HCT116 (cell line): ENCODE data around the gene COL4A1. TPM values are rescaled to one million over a fixed set of nuclear protein-coding genes. Genes with fewer than 3 reads are reported as not detected.

ENCODE experiments used
- ATAC-seq: fragments of 200-7000 bp; cut with Tn5 transposase; 2 replicates; pipeline ENCODE4 v1.9.1; 2020; ENCODE audit warnings: mild to moderate bottlenecking, moderate library complexity
- BruUV-seq: library from RNA; stranded (reverse); fragments of 400-500 nt; replicated peaks from 2 replicates; lab custom pipeline; 2021; lab: Mats Ljungman, UMichigan
- CTCF ChIA-PET: fragments of 300-600 bp; sonication (Branson Sonifier 250); formaldehyde crosslinking; loops from one replicate; lab custom pipeline; 2021; ENCODE audit warnings: antibody characterized with exemption; lab: Charles Lee
- POLR2A ChIA-PET: fragments of 300-600, 350-600 bp; sonication (Branson Sonifier 250); formaldehyde crosslinking; loops from one replicate; lab custom pipeline; 2021; ENCODE audit warnings: antibody characterized with exemption; lab: Charles Lee
- RAD21 ChIA-PET, 2 experiments: fragments of 300-600 bp; sonication (Branson Sonifier 250); formaldehyde crosslinking; loops; one replicate each; lab custom pipeline; 2023; ENCODE audit warnings: low total read pairs in 2 of 2; ENCODE audit not compliant: uncharacterized antibody in 2 of 2, unreplicated experiment in 2 of 2, low non-redundant PET in 1 of 2; lab: Charles Lee
- DNase-seq: peaks from one replicate; pipeline ENCODE4 v3.0.0-alpha.2; 2010; ENCODE audit warnings: low read depth, low spot score
- H2AFZ ChIP-seq: fragments of 200-600 bp; shearing (Covaris generic), sonication (generic); 2 replicates; pipeline ENCODE4 v1.6.1; 2017; ENCODE audit warnings: low read depth, mixed run types, mixed read lengths, antibody characterized with exemption, low read length; ENCODE audit not compliant: poor library complexity, severe bottlenecking
- H3K27ac ChIP-seq: 2 replicates; pipeline ENCODE4 v1.5.1; 2012; ENCODE audit warnings: low read depth, low read length
- H3K27me3 ChIP-seq: fragments of 200-600 bp; sonication (generic); 2 replicates; pipeline ENCODE4 v1.6.1; 2016; ENCODE audit warnings: mixed run types, low read length, mixed read lengths; ENCODE audit not compliant: insufficient read depth
- H3K36me3 ChIP-seq, 2 experiments: fragments of 200-500 bp in 1 of 2; fragments of 200-600 bp in 1 of 2; sonication (Bioruptor generic) in 1 of 2; sonication (generic) in 1 of 2; 2 replicates each; pipeline versions ENCODE4 v1.5.1 to v1.6.1; 2014 to 2016; ENCODE audit warnings: low read length in 2 of 2, inconsistent platforms in 1 of 2, mixed read lengths in 1 of 2, mixed run types in 1 of 2; ENCODE audit not compliant: insufficient read depth in 2 of 2, control insufficient read depth in 1 of 2
- H3K4me1 ChIP-seq, 2 experiments: fragments of 200-600 bp in 1 of 2; sonication (generic) in 1 of 2; 2 replicates each; pipeline versions ENCODE4 v1.5.1 to v1.6.1; 2012 to 2017; ENCODE audit warnings: low read length in 2 of 2, inconsistent platforms in 1 of 2, mild to moderate bottlenecking in 1 of 2, mixed read lengths in 1 of 2, mixed run types in 1 of 2, moderate library complexity in 1 of 2; ENCODE audit not compliant: insufficient read depth in 2 of 2, control insufficient read depth in 1 of 2
- H3K4me2 ChIP-seq: fragments of 200-600 bp; sonication (generic); 2 replicates; pipeline ENCODE4 v1.6.1; 2017; ENCODE audit warnings: mixed run types, low read length, mixed read lengths
- H3K4me3 ChIP-seq, 2 experiments: fragments of 200-600 bp in 1 of 2; sonication (generic) in 1 of 2; replicated peaks in 1 of 2; 2 replicates each; pipeline ENCODE4 v1.5.1; 2011 to 2016; ENCODE audit warnings: low read length in 2 of 2, control low read depth in 1 of 2, low read depth in 1 of 2, mild to moderate bottlenecking in 1 of 2, mixed read lengths in 1 of 2, mixed run types in 1 of 2
- H3K79me2 ChIP-seq: fragments of 200-600 bp; sonication (generic); 2 replicates; pipeline ENCODE4 v1.6.1; 2017; ENCODE audit warnings: mild to moderate bottlenecking, mixed run types, low read length, moderate library complexity, mixed read lengths; ENCODE audit not compliant: insufficient read depth
- H3K9ac ChIP-seq: fragments of 200-600 bp; sonication (generic); 2 replicates; pipeline ENCODE4 v1.6.1; 2016; ENCODE audit warnings: low read length, mixed read lengths
- H3K9me2 ChIP-seq: fragments of 200-600 bp; sonication (generic), shearing (Covaris generic); 2 replicates; pipeline ENCODE4 v1.6.1; 2017; ENCODE audit warnings: mixed run types, mild to moderate bottlenecking, moderate library complexity; ENCODE audit not compliant: insufficient read depth
- H3K9me3 ChIP-seq, 2 experiments: fragments of 200-500 bp in 1 of 2; fragments of 200-600 bp in 1 of 2; sonication (Bioruptor generic) in 1 of 2; sonication (generic) in 1 of 2; 2 replicates each; pipeline ENCODE4 v1.6.1; 2014 to 2017; ENCODE audit warnings: low read length in 2 of 2, mixed read lengths in 2 of 2, inconsistent platforms in 1 of 2, low read depth in 1 of 2, mild to moderate bottlenecking in 1 of 2, mixed run types in 1 of 2, moderate library complexity in 1 of 2; ENCODE audit not compliant: control insufficient read depth in 1 of 2, insufficient read depth in 1 of 2
- H4K20me1 ChIP-seq: fragments of 200-600 bp; sonication (generic), shearing (Covaris generic); 2 replicates; pipeline ENCODE4 v1.6.1; 2017; ENCODE audit warnings: mixed run types, mild to moderate bottlenecking, moderate library complexity; ENCODE audit not compliant: insufficient read depth
- CBX3 ChIP-seq: IDR thresholded peaks from 2 replicates; pipeline ENCODE4 v1.6.1; 2012; ENCODE audit warnings: low read depth
- EGR1 ChIP-seq: IDR thresholded peaks from 2 replicates; pipeline ENCODE4 v1.6.1; 2012; ENCODE audit warnings: low read depth
- ELF1 ChIP-seq: IDR thresholded peaks from 2 replicates; pipeline ENCODE4 v1.6.1; 2012; ENCODE audit warnings: low read depth, borderline replicate concordance
- FOSL1 ChIP-seq: IDR thresholded peaks from 2 replicates; pipeline ENCODE4 v1.6.1; 2012; ENCODE audit warnings: low read depth
- JUND ChIP-seq: IDR thresholded peaks from 2 replicates; pipeline ENCODE4 v1.6.1; 2012
- POLR2A ChIP-seq: IDR thresholded peaks from 2 replicates; pipeline ENCODE4 v1.7.0; 2011; ENCODE audit warnings: borderline replicate concordance; ENCODE audit not compliant: insufficient read depth, insufficient read length; ENCODE audit errors: extremely low read depth
- RAD21 ChIP-seq: IDR thresholded peaks from 2 replicates; pipeline ENCODE4 v1.6.1; 2012; ENCODE audit warnings: low read depth, mild to moderate bottlenecking
- SIN3A ChIP-seq: IDR thresholded peaks from 2 replicates; pipeline ENCODE4 v1.6.1; 2012; ENCODE audit warnings: low read depth
- TCF7L2 ChIP-seq: IDR thresholded peaks from 2 replicates; pipeline ENCODE4 v1.7.0; 2011; ENCODE audit warnings: borderline replicate concordance, inconsistent platforms; ENCODE audit not compliant: insufficient read depth, insufficient read length; ENCODE audit errors: extremely low read depth
- intact Hi-C: fragments of 100-400 bp; cut with micrococcal nuclease; formaldehyde crosslinking; loops from 2 replicates; pipeline ENCODE4 v1.10.0; 2022
- total RNA-seq: library from RNA; stranded (reverse); gene quantifications from one replicate; pipeline ENCODE4 v1.2.1, GENCODE V29; 2021; ENCODE audit not compliant: unreplicated experiment
- TF ChIP-seq, protein P1 (sequence below): IDR thresholded peaks from 2 replicates; pipeline ENCODE4 v1.6.1; 2011; ENCODE audit warnings: mild to moderate bottlenecking, low read length, moderate library complexity; ENCODE audit not compliant: insufficient replicate concordance; ENCODE audit errors: extremely low read depth
- TF ChIP-seq, protein P2 (sequence below), 3 experiments: fragments of 200-600 bp in 1 of 3; sonication (generic) in 1 of 3; IDR thresholded peaks in 2 of 3; conservative IDR thresholded peaks in 1 of 3; 2 replicates each; pipeline ENCODE4 v1.5.1; 2012 to 2017; ENCODE audit warnings: low read depth in 2 of 3, low read length in 2 of 3, antibody characterized with exemption in 1 of 3, borderline replicate concordance in 1 of 3, control low read depth in 1 of 3, mild to moderate bottlenecking in 1 of 3, mixed read lengths in 1 of 3, mixed run types in 1 of 3, moderate library complexity in 1 of 3; ENCODE audit not compliant: insufficient read depth in 1 of 3
- TF ChIP-seq, protein P3 (sequence below): IDR thresholded peaks from 2 replicates; pipeline ENCODE4 v1.6.1; 2012

COL4A1 gene
- total RNA-seq, 1 experiment from 2014 or later, result 0.57 TPM

DNA sequence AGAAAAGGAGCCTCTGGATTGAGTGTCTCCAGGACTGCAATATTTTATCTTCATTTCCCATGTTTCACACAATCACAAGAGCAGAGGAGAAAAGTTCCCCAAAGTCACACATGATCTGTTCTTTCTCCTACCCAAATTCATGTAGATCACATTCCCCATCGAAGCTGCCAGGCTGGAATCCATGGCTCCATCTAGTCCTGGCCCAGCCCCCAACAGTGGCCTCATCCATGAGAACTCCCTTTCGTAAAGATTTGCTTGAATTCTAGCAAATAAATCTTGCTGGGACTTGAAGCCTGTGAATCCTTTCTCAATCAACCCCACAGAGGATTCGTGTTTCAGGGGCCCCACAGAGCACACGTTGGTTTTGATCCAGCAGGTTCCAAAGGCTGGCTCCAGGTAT is 109.5 kb downstream of the COL4A1 start:
- no peaks in the 10 kb centered on the region for H3K4me1 ChIP-seq
- no peak overlapping the region for H3K27ac ChIP-seq
- H3K27me3 ChIP-seq, result peaks cover 22% of the 10 kb centered on the region; the same call in 1 of the 2 replicates
- H3K36me3 ChIP-seq, result no peaks in the 10 kb centered on the region
- H3K4me3 ChIP-seq, result no peak overlapping the region
- ATAC-seq (no peak), DNase-seq (no peak)
- no peaks in the 10 kb centered on the region for H3K9me3 ChIP-seq
- no peaks in the 10 kb centered on the region for H3K9me2 ChIP-seq
- POLR2A ChIA-PET, result no interaction called here
- H3K9ac ChIP-seq, result no peak overlapping the region
- no peak overlapping the region for H2AFZ ChIP-seq
- no peaks in the 10 kb centered on the region for H3K79me2 ChIP-seq
- no peaks in the 10 kb centered on the region for H4K20me1 ChIP-seq
- RAD21 ChIA-PET, result no interaction called here
- no TSS peak for BruUV-seq
- TF ChIP-seq SIN3A (no peak), TCF7L2 (no peak), POLR2A (no peak), JUND (no peak)
- TF ChIP-seq, protein P1, sequence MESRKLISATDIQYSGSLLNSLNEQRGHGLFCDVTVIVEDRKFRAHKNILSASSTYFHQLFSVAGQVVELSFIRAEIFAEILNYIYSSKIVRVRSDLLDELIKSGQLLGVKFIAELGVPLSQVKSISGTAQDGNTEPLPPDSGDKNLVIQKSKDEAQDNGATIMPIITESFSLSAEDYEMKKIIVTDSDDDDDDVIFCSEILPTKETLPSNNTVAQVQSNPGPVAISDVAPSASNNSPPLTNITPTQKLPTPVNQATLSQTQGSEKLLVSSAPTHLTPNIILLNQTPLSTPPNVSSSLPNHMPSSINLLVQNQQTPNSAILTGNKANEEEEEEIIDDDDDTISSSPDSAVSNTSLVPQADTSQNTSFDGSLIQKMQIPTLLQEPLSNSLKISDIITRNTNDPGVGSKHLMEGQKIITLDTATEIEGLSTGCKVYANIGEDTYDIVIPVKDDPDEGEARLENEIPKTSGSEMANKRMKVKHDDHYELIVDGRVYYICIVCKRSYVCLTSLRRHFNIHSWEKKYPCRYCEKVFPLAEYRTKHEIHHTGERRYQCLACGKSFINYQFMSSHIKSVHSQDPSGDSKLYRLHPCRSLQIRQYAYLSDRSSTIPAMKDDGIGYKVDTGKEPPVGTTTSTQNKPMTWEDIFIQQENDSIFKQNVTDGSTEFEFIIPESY, result no peak
- CTCF ChIA-PET, result interaction anchor here (1.3 kb wide), 1 partner anchor 258 kb away, joined by 3 read pairs; no protein-coding TSS in a partner anchor
- intact Hi-C loops, result no loop called here
- no peak overlapping the region for H3K4me2 ChIP-seq

DNA sequence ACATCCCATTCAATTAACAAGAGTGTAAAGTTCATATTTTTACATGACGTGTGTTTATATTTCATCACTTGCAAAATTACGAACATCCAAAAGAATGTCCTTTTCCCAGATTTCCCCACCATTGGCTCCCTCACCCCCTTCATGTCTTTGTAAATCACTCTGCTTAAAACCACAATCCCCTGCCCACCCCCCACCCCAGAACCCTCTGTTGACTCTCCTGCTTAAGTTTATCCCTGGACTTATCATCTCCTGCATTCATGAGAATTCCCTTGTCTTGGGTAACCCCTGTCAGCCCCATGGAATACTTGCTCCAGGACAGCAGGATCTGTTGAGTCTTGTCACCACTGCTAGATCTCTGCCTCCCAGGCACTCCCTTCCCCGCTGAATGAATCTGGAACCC is 109.9 kb downstream of the COL4A1 start:
- no peak for TF ChIP-seq TCF7L2
- TF ChIP-seq ELF1, result no peak
- TF ChIP-seq SIN3A, result no peak
- TF ChIP-seq CBX3, result no peak
- TF ChIP-seq, protein P2, sequence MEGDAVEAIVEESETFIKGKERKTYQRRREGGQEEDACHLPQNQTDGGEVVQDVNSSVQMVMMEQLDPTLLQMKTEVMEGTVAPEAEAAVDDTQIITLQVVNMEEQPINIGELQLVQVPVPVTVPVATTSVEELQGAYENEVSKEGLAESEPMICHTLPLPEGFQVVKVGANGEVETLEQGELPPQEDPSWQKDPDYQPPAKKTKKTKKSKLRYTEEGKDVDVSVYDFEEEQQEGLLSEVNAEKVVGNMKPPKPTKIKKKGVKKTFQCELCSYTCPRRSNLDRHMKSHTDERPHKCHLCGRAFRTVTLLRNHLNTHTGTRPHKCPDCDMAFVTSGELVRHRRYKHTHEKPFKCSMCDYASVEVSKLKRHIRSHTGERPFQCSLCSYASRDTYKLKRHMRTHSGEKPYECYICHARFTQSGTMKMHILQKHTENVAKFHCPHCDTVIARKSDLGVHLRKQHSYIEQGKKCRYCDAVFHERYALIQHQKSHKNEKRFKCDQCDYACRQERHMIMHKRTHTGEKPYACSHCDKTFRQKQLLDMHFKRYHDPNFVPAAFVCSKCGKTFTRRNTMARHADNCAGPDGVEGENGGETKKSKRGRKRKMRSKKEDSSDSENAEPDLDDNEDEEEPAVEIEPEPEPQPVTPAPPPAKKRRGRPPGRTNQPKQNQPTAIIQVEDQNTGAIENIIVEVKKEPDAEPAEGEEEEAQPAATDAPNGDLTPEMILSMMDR (IDR thresholded peaks at IDR 0.05 in 2 of 3, conservative IDR thresholded peaks at IDR 0.05 in 1 of 3; ENCODE audit: borderline replicate concordance in 1 of 3, insufficient read depth in 1 of 3, low read depth in 2 of 3, low read length in 2 of 3), result no peak
- no peak for TF ChIP-seq RAD21
- no peak for TF ChIP-seq POLR2A
- no peak for TF ChIP-seq EGR1
- TF ChIP-seq, protein P3, sequence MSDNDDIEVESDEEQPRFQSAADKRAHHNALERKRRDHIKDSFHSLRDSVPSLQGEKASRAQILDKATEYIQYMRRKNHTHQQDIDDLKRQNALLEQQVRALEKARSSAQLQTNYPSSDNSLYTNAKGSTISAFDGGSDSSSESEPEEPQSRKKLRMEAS, result no peak
- TF ChIP-seq FOSL1, result no peak
- TF ChIP-seq, all 23 proteins: peak for 0
- ChIA-PET CTCF (interaction anchor here (1.3 kb wide), 1 partner anchor 259 kb away, joined by 3 read pairs; no protein-coding TSS in a partner anchor), RAD21 (no interaction called here), POLR2A (no interaction called here)
- Histone ChIP-seq H3K9me2 (no peaks in the 10 kb centered on the region), H3K4me3 (no peak overlapping the region), H3K36me3 (no peaks in the 10 kb centered on the region), H4K20me1 (no peaks in the 10 kb centered on the region), H3K79me2 (no peaks in the 10 kb centered on the region), H3K4me2 (no peak overlapping the region), H3K27me3 (peaks cover 22% of the 10 kb centered on the region; the same call in 1 of the 2 replicates), H3K9ac (no peak overlapping the region), H3K27ac (no peak overlapping the region), H3K4me1 (no peaks in the 10 kb centered on the region), H3K9me3 (no peaks in the 10 kb centered on the region), H2AFZ (no peak overlapping the region)
- intact Hi-C loops, result no loop called here
- ATAC-seq, result no peak
- DNase-seq, result no peak
- no TSS peak for BruUV-seq
